Measurements from ENCODE around the gene PEDS1. TPM values are rescaled to one million over a fixed set of nuclear protein-coding genes. Genes with fewer than 3 reads are reported as not detected.

PEDS1 gene
- total and polyA plus RNA-seq, 2 of the 13 experiments (the other 11 are each of a cell fraction or from before 2014, with no cell fraction given) = 30.5 to 93.9 TPM

DNA sequence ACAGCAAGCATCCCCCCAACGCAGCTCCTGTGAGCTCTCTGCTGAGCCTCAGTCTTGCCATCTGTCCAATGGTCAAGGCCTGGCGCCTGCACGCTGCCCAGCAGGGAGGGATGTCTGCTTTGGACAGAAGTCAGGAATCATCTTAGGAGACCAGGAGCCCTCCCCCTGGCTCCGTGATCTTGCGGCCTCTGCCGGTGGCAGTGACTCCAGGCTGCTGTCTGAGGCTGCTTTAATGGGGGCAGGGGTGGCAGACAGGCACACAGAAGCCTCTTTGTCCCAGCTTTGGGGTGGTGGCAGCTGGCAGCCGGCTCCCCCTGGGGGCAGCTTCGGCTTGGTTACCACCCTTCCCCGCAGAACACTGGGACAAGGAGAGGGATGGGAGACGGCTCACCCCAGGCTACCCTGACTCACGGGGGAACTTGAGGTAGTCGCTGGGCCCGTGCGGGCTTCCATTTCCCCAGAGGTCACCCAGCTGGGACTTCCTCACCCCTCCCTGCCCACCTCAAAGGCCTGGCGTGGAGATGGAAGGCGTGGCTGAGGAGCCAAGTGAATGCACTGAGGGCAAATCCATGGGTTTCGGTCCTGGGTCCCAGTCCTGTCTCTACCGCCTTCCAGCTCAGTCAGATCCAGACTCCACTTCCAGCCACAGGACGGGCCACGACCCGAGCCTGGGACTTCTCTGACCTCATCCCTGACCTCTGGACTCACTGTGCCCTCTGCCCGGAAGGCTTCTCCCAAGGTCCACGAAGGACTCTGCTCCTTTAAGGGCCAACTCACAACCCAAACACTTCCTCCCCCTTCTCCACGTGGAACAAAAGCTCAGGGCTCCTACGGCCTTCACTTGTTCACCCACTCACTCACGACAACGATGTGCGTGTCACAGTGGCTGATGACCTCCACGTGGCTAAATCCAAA is 14.8 kb downstream of the PEDS1 start (continued):
- TF ChIP-seq, protein P1, sequence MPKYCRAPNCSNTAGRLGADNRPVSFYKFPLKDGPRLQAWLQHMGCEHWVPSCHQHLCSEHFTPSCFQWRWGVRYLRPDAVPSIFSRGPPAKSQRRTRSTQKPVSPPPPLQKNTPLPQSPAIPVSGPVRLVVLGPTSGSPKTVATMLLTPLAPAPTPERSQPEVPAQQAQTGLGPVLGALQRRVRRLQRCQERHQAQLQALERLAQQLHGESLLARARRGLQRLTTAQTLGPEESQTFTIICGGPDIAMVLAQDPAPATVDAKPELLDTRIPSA (CRISPR knock-in tag; IDR thresholded peaks at IDR 0.05; ENCODE audit: borderline replicate concordance) = 0 out of 2 replicates have a peak, but pooled peaks have one; percentile 45
- TF ChIP-seq CBX5 (CRISPR knock-in tag; IDR thresholded peaks at IDR 0.05; ENCODE audit: borderline replicate concordance) = peak; percentile 57; the same call in 1 of the 2 replicates
- no peak for TF ChIP-seq PPARG (CRISPR knock-in tag; conservative IDR thresholded peaks at IDR 0.05)
- TF ChIP-seq ZNF761 (CRISPR knock-in tag; conservative IDR thresholded peaks at IDR 0.05) = no peak
- TF ChIP-seq, protein P2, sequence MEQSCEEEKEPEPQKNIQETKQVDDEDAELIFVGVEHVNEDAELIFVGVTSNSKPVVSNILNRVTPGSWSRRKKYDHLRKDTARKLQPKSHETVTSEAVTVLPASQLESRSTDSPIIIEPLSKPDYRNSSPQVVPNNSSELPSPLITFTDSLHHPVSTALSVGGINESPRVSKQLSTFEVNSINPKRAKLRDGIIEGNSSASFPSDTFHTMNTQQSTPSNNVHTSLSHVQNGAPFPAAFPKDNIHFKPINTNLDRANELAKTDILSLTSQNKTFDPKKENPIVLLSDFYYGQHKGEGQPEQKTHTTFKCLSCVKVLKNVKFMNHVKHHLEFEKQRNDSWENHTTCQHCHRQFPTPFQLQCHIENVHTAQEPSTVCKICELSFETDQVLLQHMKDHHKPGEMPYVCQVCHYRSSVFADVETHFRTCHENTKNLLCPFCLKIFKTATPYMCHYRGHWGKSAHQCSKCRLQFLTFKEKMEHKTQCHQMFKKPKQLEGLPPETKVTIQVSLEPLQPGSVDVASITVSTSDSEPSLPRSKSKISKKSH (CRISPR knock-in tag; IDR thresholded peaks at IDR 0.05; ENCODE audit: borderline replicate concordance) = no peak
- TF ChIP-seq, protein P3, sequence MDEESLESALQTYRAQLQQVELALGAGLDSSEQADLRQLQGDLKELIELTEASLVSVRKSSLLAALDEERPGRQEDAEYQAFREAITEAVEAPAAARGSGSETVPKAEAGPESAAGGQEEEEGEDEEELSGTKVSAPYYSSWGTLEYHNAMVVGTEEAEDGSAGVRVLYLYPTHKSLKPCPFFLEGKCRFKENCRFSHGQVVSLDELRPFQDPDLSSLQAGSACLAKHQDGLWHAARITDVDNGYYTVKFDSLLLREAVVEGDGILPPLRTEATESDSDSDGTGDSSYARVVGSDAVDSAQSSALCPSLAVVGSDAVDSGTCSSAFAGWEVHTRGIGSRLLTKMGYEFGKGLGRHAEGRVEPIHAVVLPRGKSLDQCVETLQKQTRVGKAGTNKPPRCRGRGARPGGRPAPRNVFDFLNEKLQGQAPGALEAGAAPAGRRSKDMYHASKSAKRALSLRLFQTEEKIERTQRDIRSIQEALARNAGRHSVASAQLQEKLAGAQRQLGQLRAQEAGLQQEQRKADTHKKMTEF (CRISPR knock-in tag; IDR thresholded peaks at IDR 0.05) = peak; percentile 40; the same call in 1 of the 2 replicates
- no peak for TF ChIP-seq JDP2 (CRISPR knock-in tag; IDR thresholded peaks at IDR 0.05; ENCODE audit: borderline replicate concordance)
- TF ChIP-seq, protein P4, sequence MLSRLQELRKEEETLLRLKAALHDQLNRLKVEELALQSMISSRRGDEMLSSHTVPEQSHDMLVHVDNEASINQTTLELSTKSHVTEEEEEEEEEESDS (CRISPR knock-in tag; IDR thresholded peaks at IDR 0.05; ENCODE audit: borderline replicate concordance) = no peak
- TF ChIP-seq BHLHE40 (IDR thresholded peaks at IDR 0.05; ENCODE audit: low read length) = no peak
- TF ChIP-seq ZNF143 (CRISPR knock-in tag; IDR thresholded peaks at IDR 0.05) = 0 out of 2 replicates have a peak, but pooled peaks have one; percentile 20
- TF ChIP-seq, protein P5, sequence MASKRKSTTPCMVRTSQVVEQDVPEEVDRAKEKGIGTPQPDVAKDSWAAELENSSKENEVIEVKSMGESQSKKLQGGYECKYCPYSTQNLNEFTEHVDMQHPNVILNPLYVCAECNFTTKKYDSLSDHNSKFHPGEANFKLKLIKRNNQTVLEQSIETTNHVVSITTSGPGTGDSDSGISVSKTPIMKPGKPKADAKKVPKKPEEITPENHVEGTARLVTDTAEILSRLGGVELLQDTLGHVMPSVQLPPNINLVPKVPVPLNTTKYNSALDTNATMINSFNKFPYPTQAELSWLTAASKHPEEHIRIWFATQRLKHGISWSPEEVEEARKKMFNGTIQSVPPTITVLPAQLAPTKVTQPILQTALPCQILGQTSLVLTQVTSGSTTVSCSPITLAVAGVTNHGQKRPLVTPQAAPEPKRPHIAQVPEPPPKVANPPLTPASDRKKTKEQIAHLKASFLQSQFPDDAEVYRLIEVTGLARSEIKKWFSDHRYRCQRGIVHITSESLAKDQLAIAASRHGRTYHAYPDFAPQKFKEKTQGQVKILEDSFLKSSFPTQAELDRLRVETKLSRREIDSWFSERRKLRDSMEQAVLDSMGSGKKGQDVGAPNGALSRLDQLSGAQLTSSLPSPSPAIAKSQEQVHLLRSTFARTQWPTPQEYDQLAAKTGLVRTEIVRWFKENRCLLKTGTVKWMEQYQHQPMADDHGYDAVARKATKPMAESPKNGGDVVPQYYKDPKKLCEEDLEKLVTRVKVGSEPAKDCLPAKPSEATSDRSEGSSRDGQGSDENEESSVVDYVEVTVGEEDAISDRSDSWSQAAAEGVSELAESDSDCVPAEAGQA (IDR thresholded peaks at IDR 0.05; ENCODE audit: low read depth) = no peak
- TF ChIP-seq, protein P5 (CRISPR knock-in tag; IDR thresholded peaks at IDR 0.05; ENCODE audit: borderline replicate concordance) = no peak
- no peak for TF ChIP-seq RFX1 (IDR thresholded peaks at IDR 0.05)
- TF ChIP-seq, protein P6, sequence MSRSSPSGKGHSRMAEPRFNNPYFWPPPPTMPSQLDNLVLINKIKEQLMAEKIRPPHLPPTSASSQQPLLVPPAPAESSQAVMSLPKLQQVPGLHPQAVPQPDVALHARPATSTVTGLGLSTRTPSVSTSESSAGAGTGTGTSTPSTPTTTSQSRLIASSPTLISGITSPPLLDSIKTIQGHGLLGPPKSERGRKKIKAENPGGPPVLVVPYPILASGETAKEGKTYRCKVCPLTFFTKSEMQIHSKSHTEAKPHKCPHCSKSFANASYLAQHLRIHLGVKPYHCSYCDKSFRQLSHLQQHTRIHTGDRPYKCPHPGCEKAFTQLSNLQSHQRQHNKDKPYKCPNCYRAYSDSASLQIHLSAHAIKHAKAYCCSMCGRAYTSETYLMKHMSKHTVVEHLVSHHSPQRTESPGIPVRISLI (CRISPR knock-in tag; IDR thresholded peaks at IDR 0.05; ENCODE audit: borderline replicate concordance) = no peak
- TF ChIP-seq, protein P7, sequence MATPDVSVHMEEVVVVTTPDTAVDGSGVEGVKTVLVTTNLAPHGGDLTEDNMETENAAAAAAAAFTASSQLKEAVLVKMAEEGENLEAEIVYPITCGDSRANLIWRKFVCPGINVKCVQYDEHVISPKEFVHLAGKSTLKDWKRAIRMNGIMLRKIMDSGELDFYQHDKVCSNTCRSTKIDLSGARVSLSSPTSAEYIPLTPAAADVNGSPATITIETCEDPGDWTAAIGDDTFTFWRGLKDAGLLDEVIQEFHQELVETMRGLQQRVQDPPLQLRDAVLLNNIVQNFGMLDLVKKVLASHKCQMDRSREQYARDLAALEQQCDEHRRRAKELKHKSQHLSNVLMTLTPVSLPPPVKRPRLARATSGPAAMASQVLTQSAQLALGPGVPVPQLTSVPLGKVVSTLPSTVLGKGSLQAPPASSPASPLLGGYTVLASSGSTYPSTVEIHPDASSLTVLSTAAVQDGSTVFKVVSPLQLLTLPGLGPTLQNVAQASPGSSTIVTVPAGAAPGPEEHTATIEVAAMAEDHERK (CRISPR knock-in tag; IDR thresholded peaks at IDR 0.05; ENCODE audit: low read depth) = no peak

All from HepG2 (cell line).